ENCODE data around the gene SERPINA6. TPM values are rescaled to one million over a fixed set of nuclear protein-coding genes. Genes with fewer than 3 reads are reported as not detected.
"Not testable (repeated sequence)": the region's sequence is repeated elsewhere in the genome, so short reads cannot be mapped to it uniquely, and the experiment has no call there.

SERPINA6 gene, protein sequence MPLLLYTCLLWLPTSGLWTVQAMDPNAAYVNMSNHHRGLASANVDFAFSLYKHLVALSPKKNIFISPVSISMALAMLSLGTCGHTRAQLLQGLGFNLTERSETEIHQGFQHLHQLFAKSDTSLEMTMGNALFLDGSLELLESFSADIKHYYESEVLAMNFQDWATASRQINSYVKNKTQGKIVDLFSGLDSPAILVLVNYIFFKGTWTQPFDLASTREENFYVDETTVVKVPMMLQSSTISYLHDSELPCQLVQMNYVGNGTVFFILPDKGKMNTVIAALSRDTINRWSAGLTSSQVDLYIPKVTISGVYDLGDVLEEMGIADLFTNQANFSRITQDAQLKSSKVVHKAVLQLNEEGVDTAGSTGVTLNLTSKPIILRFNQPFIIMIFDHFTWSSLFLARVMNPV
- total RNA-seq (2014; rRNA removed; shearing (Covaris generic); ENCODE audit: low replicate concordance): not detected in 2 replicates

GRCh38 chr14:94322648-94323570 lies at the start of gene SERPINA6:
TSS of gene SERPINA6 (minus strand) at chr14:94323336. CDS start at chr14:94314648, 8,688 bp downstream.
- Histone ChIP-seq H3K36me3 (no peaks in the 10 kb centered on the region), H3K9me3 (no peaks in the 10 kb centered on the region), H3K27me3 (no peaks in the 10 kb centered on the region), H3K4me3 (no peak within 1 kb of the TSS)
- DNase-seq: peak; percentile 44

DNA sequence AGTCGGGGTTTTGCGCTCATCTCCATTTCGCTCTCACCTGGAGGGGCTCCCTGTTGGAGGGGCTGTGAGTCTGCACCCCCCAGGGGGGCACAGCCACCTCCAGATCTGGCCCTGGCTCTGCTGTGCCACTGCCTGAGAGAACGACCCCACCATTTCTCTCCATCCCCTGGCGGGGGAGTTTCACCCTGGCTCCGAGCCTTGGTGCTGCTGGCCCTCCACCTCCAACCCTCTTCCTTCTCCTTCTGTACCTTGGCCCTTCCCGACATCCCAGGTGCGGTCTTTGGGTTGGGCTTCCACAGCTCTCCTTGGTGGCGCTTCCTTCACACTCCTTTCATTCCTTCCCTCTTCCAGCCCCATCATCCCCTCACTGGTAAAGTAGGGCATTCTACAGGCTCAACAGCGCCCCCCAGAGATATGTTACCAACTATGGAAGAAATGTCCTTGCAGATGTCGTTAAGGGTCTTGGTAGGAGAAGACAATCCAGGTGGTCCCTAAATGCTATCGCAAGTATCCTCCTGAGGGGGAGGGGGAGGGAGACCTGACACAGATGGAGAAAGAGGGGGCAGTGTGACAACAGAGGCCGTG lies 49.0 kb upstream of the SERPINA6 start:
- H3K9me3 ChIP-seq: no peaks in the 10 kb centered on the region
- no peaks in the 10 kb centered on the region for H3K27me3 ChIP-seq
- H3K4me3 ChIP-seq: no peak overlapping the region
- no peaks in the 10 kb centered on the region for H3K36me3 ChIP-seq
- no peak for DNase-seq

- Histone ChIP-seq H3K4me3 (no peak overlapping the region), H3K36me3 (no peaks in the 10 kb centered on the region), H3K9me3 (no peaks in the 10 kb centered on the region), H3K27me3 (no peaks in the 10 kb centered on the region)
- DNase-seq: no peak
These were observed 47.4 kb upstream of the SERPINA6 start for GRCh38 chr14:94370524-94370910.

DNA sequence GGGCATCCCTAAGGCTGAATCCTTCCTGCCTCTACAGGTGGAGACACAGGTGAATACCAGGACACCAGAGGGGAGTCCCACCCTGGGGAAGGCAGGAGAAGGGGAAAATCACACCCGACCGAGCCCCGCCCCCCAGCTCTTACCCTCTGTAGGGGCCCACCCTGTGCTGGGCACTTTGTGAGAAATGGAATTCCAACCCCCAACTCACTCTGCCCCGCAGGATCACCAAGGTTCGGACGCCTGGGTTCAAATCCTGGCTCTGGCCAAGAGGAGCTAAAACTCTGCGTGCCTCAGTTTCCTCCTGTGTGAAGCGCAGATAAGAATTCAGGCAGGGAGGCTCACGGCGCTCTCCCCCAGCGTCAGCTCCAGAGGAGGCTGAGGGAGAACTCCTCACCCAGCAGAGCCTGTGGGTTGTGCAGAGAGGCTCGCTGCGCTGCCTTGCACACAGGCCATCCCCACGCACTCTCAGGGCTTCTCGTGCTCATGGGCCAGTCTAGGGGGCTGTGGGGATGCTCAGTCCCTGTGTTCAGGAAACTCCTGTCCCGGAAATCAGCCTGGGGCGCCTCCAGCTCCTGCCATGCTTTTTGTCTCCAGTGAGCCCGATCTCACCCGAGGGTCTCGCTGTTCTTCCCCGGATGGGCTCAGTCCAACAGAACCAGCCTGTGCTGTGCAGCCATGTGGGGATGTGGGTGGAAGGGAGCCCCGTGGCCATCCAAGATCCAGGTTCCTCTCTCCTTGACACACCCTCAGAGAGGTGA lies 46.8 kb upstream of the SERPINA6 start:
- not testable (repeated sequence) for DNase-seq, H3K36me3 ChIP-seq, H3K27me3 ChIP-seq, H3K4me3 ChIP-seq, H3K9me3 ChIP-seq

- Histone ChIP-seq H3K27me3 (no peaks in the 10 kb centered on the region), H3K4me3 (no peak overlapping the region), H3K36me3 (no peaks in the 10 kb centered on the region), H3K9me3 (no peaks in the 10 kb centered on the region)
- DNase-seq: no peak
These were observed 45.8 kb upstream of the SERPINA6 start for GRCh38 chr14:94368956-94369355.

GRCh38 chr14:94368243-94368590 lies 45.1 kb upstream of the SERPINA6 start:
- no peaks in the 10 kb centered on the region for H3K27me3 ChIP-seq
- H3K4me3 ChIP-seq: no peak overlapping the region
- no peaks in the 10 kb centered on the region for H3K9me3 ChIP-seq
- DNase-seq: no peak
- no peaks in the 10 kb centered on the region for H3K36me3 ChIP-seq

GRCh38 chr14:94367347-94368242 lies 44.5 kb upstream of the SERPINA6 start:
- DNase-seq: no peak
- H3K9me3 ChIP-seq: no peaks in the 10 kb centered on the region

DNA sequence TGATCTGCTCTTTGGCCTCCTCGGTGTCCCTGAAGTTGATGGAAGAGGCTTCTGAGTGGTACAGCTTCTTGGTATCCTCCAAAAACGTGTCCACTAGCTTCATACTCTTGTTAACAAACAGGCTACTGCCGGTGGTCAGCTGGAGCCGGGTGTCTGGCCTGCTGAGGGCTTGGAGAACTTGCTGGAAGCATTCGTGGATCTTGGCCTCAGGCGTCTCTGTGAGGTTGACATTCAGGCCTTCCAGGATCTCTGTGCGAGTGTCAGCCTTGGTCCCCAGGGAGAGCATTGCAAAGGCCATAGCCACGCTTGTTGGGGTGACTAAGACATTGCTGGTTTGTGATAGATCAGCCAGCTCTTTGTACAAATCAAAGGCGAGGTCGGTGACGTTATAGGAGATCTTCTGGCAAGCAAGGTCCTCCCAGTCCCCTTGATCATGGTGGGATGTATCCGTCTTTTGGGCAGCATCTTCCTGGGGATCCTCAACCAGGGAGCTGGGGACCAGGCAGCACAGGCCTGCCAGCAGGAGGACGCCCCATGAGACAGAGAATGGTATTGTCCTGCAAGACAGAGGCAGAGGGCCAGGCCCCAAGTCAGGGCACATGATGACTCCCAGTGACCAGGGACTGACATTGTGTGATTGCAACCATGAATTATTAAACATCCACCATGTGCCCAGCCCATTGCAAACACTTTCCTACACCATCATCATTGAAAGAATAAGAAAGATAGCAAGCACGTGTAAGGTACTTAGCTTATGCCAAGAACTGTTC lies 43.2 kb upstream of the SERPINA6 start, which contains the start of gene SERPINA2:
TSS of gene SERPINA2 (minus strand) at position 553 of the 770 bp plus-strand sequence.
- H3K9me3 ChIP-seq: no peaks in the 10 kb centered on the region
- no peaks in the 10 kb centered on the region for H3K27me3 ChIP-seq
- no peak within 1 kb of the TSS for H3K4me3 ChIP-seq
- no peaks in the 10 kb centered on the region for H3K36me3 ChIP-seq
- DNase-seq: no peak

More at GRCh38 chr14:94367347-94368242, 44.5 kb upstream of the SERPINA6 start:
- no peaks in the 10 kb centered on the region for H3K27me3 ChIP-seq
- H3K36me3 ChIP-seq: no peaks in the 10 kb centered on the region
- no peak overlapping the region for H3K4me3 ChIP-seq

- Histone ChIP-seq H3K27me3 (no peaks in the 10 kb centered on the region), H3K9me3 (no peaks in the 10 kb centered on the region), H3K36me3 (no peaks in the 10 kb centered on the region), H3K4me3 (no peak overlapping the region)
- no peak for DNase-seq
These were observed 42.5 kb upstream of the SERPINA6 start for GRCh38 chr14:94365624-94366023.

- Histone ChIP-seq H3K27me3 (no peaks in the 10 kb centered on the region), H3K9me3 (no peaks in the 10 kb centered on the region), H3K4me3 (no peak overlapping the region), H3K36me3 (no peaks in the 10 kb centered on the region)
- no peak for DNase-seq
These were observed 41.8 kb upstream of the SERPINA6 start for GRCh38 chr14:94364964-94365363.

DNA sequence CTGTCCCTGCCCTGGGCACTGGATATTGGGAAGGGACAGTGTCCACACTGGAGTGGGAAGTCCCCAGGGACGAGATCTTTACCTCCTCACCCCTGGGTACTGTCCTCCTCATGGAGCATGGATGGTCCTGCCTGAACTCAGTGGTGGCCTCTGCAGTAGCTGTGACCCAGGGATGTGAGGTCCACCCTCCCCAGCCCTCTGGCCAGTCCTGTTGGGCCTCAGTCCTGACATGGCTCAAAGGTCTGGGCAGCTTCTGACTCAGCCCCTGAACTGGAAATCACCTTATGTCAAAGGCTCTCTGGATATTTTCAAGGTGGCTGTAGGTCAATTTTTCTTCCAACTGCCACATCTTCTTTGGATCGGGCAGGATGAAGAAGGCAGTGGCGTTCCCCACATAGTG lies 40.9 kb upstream of the SERPINA6 start:
- no peaks in the 10 kb centered on the region for H3K36me3 ChIP-seq
- no peak for DNase-seq
- H3K27me3 ChIP-seq: no peaks in the 10 kb centered on the region
- H3K9me3 ChIP-seq: no peaks in the 10 kb centered on the region
- no peak overlapping the region for H3K4me3 ChIP-seq

DNA sequence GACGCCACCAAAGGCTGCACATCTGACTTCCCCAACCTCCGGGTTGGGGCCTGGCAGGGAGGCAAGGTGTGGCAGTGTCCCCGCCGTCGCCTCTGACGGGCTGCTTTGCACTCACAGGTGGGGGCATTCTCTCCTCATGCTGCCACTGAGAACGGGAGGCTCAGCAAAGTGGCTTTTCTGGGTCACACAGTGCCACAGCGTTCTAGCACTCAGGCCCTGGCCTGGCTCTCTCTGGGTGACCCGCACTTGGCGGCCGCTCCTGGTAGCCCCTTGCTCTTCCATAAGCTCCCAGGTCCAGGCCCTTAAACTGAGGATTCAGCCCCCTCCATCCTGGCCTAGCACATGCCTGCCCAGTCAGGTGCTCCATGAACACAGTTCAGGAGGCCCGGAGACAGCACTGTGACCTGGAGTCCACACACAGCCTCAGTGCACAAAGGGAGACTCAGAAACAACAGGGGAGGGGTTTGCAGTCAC lies 40.1 kb upstream of the SERPINA6 start:
- Histone ChIP-seq H3K4me3 (no peak overlapping the region), H3K27me3 (no peaks in the 10 kb centered on the region), H3K36me3 (no peaks in the 10 kb centered on the region), H3K9me3 (no peaks in the 10 kb centered on the region)
- no peak for DNase-seq

- H3K4me3 ChIP-seq: no peak overlapping the region
- no peak for DNase-seq
- no peaks in the 10 kb centered on the region for H3K27me3 ChIP-seq
- H3K9me3 ChIP-seq: no peaks in the 10 kb centered on the region
- no peaks in the 10 kb centered on the region for H3K36me3 ChIP-seq
These were observed 39.5 kb upstream of the SERPINA6 start for GRCh38 chr14:94362614-94363133.

GRCh38 chr14:94361682-94362081 lies 38.5 kb upstream of the SERPINA6 start:
- no peak overlapping the region for H3K4me3 ChIP-seq
- no peaks in the 10 kb centered on the region for H3K36me3 ChIP-seq
- no peaks in the 10 kb centered on the region for H3K27me3 ChIP-seq
- H3K9me3 ChIP-seq: no peaks in the 10 kb centered on the region
- no peak for DNase-seq
